ENCODE results near the gene TGIF1. TPM values are rescaled to one million over a fixed set of nuclear protein-coding genes. Genes with fewer than 3 reads are reported as not detected.

The TGIF1 gene
- total and polyA plus RNA-seq, 10 of the 15 experiments (the other 5 are each of a cell fraction or from before 2014, with no cell fraction given) = 1.8 to 8.5 (median 6.4) TPM

- TF ChIP-seq STAT3 (IDR thresholded peaks at IDR 0.05; ENCODE audit: low read depth, low read length) (no peak), SKIL (IDR thresholded peaks at IDR 0.05; ENCODE audit: low read depth, poor library complexity, severe bottlenecking) (no peak), CBX3 (IDR thresholded peaks at IDR 0.05; ENCODE audit: borderline replicate concordance, low read depth) (no peak), EGR1 (IDR thresholded peaks at IDR 0.05; ENCODE audit: borderline replicate concordance in 1 of 2, low read depth in 2 of 2, low read length in 2 of 2) (no peak), SMAD1 (IDR thresholded peaks at IDR 0.05; ENCODE audit: low read depth, partially characterized antibody) (no peak), CEBPZ (IDR thresholded peaks at IDR 0.05; ENCODE audit: low read depth, low read length) (no peak), NFIC (IDR thresholded peaks at IDR 0.05; ENCODE audit: low read depth, low read length) (peak; percentile 58), TARDBP (IDR thresholded peaks at IDR 0.05; ENCODE audit: borderline replicate concordance) (no peak), SREBF2 (IDR thresholded peaks at IDR 0.05; ENCODE audit: low read length) (no peak), ZBTB40 (IDR thresholded peaks at IDR 0.05; ENCODE audit: borderline replicate concordance) (no peak), GABPA (IDR thresholded peaks at IDR 0.05; ENCODE audit: low read depth) (no peak), ZZZ3 (IDR thresholded peaks at IDR 0.05; ENCODE audit: control insufficient read depth, insufficient read length, low read depth) (no peak), SMC3 (IDR thresholded peaks at IDR 0.05; ENCODE audit: borderline replicate concordance, low read length) (no peak), HDAC6 (IDR thresholded peaks at IDR 0.05; ENCODE audit: unreplicated experiment) (no peak), POLR2A (IDR thresholded peaks at IDR 0.05; ENCODE audit: low read depth, low read length) (no peak), ATF2 (IDR thresholded peaks at IDR 0.05; ENCODE audit: low read length) (peak; percentile 34; the same call in 1 of the 2 replicates), NRF1 (conservative IDR thresholded peaks at IDR 0.05; ENCODE audit: low read depth, low read length) (no peak)
Observed at GRCh38 chr18:3485153-3486149, 35.5 kb downstream of the TGIF1 start (continued).

Data from GM12878 (cell line).